ENCODE measurements around the gene FUOM. TPM values are rescaled to one million over a fixed set of nuclear protein-coding genes. Genes with fewer than 3 reads are reported as not detected.

The FUOM gene
- total and polyA plus RNA-seq, 9 of the 15 experiments (the other 6 are each of a cell fraction or from before 2014, with no cell fraction given), result 1.8 to 96.1 (median 27.0) TPM

GRCh38 chr10:133379801-133380666 is 22.2 kb upstream of the FUOM start:
- H2AFZ ChIP-seq (ENCODE audit: low read depth, low read length), result no peak overlapping the region
- peak; percentile 9 for ATAC-seq

More at GRCh38 chr10:133379801-133380666, 22.2 kb upstream of the FUOM start:
- BruUV-seq (replicated peaks), result no TSS peak
- in situ Hi-C loops (cut with MboI) (no loop called here), intact Hi-C loops (cut with micrococcal nuclease) (no loop called here)
- Histone ChIP-seq H3K9me1 (ENCODE audit: control insufficient read depth, insufficient read depth, low read length) (no peaks in the 10 kb centered on the region), H3K9me3 (replicated peaks; ENCODE audit: control insufficient read depth, insufficient read depth, low read depth, low read length) (no peaks in the 10 kb centered on the region), H3K27ac (ENCODE audit: extremely low read depth, low read depth, low read length) (no peak overlapping the region), H3K4me1 (replicated peaks in 1 of 2; ENCODE audit: control insufficient read depth in 2 of 2, insufficient read depth in 2 of 2, low read length in 2 of 2) (peaks cover 3 to 37% of the 10 kb centered on the region in 2 experiments; a peak in 3 of 5 replicates), H3K36me3 (ENCODE audit: control insufficient read depth, insufficient read depth, low read length) (no peaks in the 10 kb centered on the region), H3K4me2 (ENCODE audit: insufficient read depth, low read length) (peak overlapping the region; percentile 46; the same call in 1 of the 2 replicates), H3K79me2 (ENCODE audit: control insufficient read depth, insufficient read depth, low read length) (no peaks in the 10 kb centered on the region; the same call in 2 of the 3 replicates), H3K9ac (ENCODE audit: insufficient read depth in 1 of 2, low read depth in 2 of 2, low read length in 2 of 2) (peak overlapping the region; percentile 20 to 91; a peak in 3 of 4 replicates), H3K4me3 (peak overlapping the region; percentile 58), H4K20me1 (replicated peaks; ENCODE audit: control insufficient read depth, insufficient read depth, low read length) (no peaks in the 10 kb centered on the region), H3K27me3 (ENCODE audit: control insufficient read depth in 2 of 2, insufficient read depth in 2 of 2, low read length in 2 of 2) (no peaks in the 10 kb centered on the region)
- ChIA-PET CTCF (ENCODE audit: low intra/inter-chr PET ratio) (no interaction called here), POLR2A (interaction anchor here (0.7 kb wide), 1 partner anchor 446 kb away, joined by 4 read pairs; no protein-coding TSS in a partner anchor)
- DNase-seq (ENCODE audit: extremely low read depth in 1 of 4, low spot score in 3 of 4) (no peak), FAIRE-seq (no peak)
- TF ChIP-seq RBFOX2 (IDR thresholded peaks at IDR 0.05; ENCODE audit: low read depth, low read length) (peak; percentile 48), ZBTB1 (CRISPR knock-in tag; IDR thresholded peaks at IDR 0.05; ENCODE audit: borderline replicate concordance, low read depth) (no peak), ZNF655 (CRISPR knock-in tag; IDR thresholded peaks at IDR 0.05) (no peak), ZBTB2 (IDR thresholded peaks at IDR 0.05) (no peak)
- WGBS (ENCODE audit: insufficient coverage, low coverage, missing lambda C conversion rate), result 97% methylated on average over 20 of the region's 36 CpGs

All from K562 (cell line).